HG03045 (cell line): ENCODE results near the gene MGAT3.
"Not testable (repeated sequence)": the region's sequence is repeated elsewhere in the genome, so short reads cannot be mapped to it uniquely, and the experiment has no call there.

ENCODE experiments used
- ATAC-seq: cut with Tn5 transposase; IDR thresholded peaks from one replicate; pipeline ENCODE4 v1.9.1; 2021; ENCODE audit warnings: mild to moderate bottlenecking, moderate library complexity; ENCODE audit not compliant: unreplicated experiment

Gene MGAT3

DNA sequence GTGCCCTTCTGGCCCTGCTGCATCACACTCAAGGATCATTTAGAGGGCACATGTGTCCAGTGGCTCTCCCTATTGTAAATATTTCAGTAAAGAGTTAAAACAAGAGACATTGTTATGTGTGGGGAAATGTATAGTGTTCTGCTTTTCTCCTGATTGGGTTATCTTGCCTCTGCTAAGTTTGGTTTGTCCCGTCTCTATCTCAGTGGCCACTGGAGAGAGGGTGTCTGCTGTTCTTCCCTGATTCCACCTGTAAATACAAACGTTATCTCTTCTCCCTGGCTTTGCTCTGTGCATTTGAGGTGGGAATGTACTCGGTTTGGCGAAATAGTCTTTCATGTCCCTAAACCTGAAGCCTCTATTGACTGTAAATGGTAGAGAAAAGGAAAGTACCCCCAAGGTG, 51.6 kb downstream of the MGAT3 start:
- no peak for ATAC-seq

DNA sequence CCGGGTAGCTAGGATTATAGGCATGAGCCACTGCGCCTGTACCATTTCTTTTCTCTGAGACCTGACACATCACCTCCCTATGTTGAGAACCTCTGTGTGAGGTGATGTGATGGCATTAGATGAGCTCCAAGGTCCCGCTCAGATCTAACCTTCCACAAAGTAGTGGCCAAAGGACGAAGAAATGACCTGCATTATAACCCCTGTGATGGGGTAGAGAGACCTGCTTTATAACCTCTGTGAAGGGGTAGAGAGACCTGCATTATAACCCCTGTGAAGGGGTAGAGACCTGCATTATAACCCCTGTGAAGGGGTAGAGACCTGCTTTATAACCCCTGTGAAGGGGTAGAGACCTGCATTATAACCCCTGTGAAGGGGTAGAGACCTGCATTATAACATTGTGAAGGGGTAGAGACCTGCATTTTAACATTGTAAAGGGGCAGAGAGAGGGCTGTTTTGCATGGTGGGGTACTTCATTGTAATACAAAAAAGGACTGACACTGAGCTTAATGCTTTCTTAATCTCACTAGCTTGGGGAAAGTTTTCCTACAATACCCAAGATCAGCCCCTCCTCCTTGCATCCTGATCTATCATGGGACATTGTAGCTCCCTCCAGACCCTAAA, 53.8 kb downstream of the MGAT3 start:
- no peak for ATAC-seq

DNA sequence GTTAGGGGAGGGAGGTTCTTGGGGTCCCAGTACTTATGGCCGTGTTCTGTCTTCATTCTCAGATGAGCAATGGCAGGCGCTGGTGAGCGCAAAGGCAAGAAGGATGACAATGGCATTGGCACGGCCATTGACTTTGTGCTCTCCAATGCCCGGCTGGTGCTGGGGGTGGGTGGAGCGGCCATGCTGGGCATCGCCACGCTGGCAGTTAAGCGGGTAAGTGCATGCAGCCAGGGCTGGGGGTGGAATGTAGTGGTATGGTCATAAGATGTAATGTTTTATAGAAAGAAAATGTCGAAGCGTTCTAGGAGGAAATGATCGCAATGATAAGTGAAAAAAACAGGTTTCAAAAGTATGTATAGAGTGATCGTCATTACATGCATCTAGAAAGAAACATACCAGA, 54.4 kb downstream of the MGAT3 start:
- no peak for ATAC-seq

DNA sequence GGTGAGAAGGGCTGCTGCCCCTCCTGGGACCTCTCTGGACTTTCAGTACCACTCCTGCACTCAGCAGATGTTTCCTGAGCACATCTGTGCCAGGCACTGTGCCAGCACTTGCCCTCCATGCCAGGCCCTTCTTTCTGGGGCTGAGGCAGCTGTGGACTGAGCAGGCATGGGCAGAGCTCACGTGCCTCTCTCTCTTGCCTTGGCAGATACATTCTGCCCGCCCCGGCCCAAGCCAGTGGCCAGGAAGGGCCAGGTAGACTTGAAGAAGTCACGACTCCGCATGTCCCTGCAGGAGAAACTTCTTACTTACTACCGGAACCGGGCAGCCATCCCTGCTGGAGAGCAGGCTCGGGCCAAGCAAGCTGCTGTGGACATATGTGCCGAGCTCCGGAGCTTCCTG, 55.2 kb downstream of the MGAT3 start:
- no peak for ATAC-seq

DNA sequence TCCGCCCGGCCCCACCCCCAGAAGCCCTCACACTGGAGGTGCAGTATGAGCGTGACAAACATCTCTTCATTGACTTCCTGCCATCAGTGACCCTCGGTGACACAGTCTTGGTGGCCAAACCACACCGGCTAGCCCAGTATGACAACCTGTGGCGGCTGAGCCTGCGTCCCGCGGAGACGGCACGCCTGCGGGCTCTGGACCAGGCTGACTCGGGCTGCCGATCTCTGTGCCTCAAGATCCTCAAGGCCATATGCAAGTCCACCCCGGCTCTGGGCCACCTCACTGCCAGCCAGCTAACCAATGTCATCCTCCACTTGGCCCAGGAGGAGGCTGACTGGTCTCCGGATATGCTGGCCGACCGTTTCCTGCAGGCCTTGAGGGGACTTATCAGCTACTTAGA, 57.0 kb downstream of the MGAT3 start:
- ATAC-seq, result no peak

DNA sequence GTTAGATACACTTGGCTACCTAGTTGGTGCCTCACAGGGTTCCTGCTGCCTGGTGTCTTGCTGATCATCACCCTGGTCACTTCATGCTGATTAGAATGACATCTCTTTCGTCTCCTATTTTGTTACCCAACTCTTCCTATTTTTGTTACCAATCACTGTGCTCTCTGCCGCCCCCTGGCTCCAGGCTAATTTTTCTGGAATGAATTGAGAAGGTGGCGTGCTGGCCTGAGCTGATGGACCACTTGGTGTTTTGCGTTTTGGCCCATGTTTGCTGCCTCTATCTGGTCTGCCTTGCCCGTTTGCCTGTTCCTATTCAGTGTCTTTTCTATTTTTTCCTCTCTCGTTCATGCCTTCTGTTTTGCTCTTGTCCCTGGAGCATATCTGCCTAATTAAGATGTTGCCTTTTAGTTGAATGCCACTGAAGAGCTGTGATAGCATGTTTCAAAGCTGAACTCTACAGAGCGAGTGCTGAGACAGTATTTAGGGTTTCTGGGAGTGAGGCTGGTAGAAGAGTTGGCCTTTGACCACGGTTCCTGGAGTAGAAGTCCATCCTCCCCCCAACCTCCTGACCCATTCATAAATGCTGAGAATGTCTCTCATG, 57.7 kb downstream of the MGAT3 start:
- ATAC-seq, result no peak

DNA sequence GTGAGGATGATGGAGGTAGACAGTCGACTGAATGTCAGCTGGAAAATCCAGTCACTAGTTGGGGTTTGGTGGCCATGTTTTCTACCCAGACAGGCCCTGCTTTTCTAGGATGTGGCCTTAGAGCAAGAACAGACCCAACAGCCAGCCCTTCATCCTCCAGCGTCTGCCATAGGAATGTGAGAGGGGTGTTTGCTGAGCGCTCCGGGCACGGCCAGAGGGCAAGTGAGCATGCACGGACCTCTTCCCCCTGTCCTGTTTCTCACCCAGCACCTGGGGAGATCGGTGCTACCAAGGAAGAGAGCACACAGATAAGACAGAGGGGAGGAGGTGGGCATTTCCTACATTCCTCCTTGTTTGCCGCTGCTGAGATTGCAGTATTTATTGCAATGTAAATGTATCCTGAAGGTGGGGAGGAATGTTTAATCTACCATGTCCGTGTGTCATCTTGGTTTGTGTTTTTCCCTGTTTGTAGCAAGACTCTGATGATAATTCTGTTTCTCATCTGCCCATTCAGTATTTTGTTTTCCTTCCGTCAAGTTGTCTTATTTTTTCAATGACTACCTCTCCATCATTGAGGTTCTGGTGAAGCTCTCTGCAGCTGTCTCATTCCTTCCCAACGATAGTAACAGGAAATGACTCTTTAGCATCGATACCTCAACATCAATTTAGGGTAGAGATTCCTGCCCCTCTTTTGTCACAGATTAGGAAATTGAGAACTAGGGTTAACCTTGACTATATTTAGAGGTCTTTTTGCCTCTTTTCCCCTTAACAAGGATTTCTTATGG, 58.6 kb downstream of the MGAT3 start:
- ATAC-seq, result no peak

DNA sequence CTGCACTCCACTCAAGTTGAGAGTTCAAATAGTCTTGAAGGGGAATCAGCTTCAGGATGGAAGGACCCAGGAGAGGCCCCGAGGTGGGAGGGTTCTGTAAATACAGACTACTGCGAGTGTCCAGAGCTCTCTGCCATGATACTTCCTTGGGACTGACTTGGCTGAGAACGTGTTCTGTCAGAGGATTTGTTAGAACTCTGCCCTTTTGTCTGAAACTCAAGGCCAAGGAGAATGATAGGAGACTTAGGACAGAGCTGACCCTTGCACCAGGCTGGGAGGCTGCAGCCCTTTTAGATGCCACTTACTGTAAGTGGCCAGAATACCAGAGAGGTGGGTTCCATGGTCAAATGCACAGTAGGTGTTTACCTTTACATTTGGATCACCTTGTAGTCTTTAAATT, 60.7 kb downstream of the MGAT3 start:
- no peak for ATAC-seq

DNA sequence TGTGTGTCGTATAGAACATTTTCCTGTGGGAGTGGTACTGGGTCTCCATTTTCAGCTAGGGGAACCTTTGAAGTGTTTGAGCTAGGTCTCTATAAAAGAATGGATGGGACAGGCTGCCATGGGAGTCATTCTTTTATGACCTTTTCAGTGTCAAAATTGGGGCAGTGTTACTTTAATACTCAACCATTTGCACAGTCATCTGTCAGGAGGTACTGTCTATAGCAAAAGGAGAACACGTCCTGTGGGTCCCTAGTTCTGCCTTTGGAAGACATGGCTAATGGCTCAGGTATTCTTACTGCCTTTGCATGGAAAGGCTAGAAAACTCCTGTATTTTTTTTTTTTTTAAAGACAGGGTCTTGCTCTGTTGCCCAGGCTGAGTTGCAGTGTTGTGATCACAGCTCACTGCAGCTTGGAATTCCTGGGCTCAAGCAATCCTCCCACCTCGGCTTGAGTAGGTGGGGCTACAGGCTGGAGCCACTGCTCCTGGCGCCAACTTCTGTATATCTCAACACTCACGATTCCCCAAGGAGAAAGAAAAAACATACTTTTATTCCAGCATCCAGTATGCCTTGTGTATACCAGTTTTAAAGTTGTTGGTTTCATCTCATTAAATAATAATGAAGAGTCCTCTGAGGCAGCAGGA, 61.5 kb downstream of the MGAT3 start:
- ATAC-seq, result no peak

DNA sequence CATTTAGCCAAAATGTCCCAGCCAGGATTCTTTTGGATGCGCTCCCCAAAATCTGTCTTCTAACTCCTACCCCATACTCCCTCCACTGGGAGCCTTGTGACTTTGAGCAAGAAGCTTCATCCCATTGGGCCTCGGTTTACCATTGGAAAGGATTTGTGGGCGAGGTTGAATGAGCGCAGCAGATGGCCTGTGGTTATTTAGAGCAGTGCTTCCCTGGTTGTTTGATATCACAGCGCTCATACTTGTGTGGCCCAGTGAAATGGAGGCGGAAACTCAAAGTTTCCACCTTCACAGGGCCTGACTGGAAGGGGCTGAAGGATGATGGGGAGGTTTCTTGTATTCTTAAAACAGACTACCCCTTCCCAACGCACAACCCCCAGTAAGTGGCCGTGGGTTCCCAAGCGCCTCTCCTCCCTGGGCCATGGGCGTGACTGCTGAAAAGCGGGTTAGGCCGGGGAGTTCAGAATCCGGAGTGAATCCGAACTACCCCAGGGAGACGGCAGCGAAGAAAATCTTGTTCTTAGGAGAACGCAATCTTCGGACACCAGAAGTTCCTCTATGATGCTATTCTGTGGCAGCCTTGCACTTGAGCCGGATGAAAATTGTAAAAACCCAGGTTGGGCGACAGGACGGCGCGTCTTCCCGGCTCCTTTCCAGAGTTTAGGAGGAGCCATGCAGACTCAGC, 62.3 kb downstream of the MGAT3 start:
- no peak for ATAC-seq

DNA sequence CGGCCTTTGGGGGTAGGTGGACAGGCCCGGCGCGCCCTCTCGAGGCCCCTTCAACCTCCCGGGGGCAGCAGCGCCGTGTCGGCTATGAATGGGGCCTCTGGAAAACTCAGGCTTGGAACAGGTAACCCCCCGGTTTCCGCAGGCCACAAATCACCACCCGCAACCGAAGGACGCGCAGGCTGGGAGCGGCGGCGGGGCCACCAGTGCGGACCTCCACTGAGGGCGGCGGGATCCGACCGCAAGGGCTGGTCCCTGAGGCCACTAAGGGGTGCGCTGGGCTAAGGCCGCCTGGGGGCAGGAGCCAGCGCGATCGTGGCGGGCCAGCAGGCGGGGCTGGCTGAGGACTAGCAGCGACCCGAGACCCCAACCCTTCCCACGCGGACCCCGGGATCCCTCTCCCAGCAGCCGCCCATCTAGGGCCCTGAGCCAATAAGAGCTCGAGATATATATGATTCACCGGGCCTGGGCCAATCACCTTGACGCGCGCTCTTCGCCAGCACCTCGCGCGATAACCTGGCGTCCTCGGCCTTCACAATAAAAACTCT, 62.9 kb downstream of the MGAT3 start:
- peak; percentile 71 for ATAC-seq

DNA sequence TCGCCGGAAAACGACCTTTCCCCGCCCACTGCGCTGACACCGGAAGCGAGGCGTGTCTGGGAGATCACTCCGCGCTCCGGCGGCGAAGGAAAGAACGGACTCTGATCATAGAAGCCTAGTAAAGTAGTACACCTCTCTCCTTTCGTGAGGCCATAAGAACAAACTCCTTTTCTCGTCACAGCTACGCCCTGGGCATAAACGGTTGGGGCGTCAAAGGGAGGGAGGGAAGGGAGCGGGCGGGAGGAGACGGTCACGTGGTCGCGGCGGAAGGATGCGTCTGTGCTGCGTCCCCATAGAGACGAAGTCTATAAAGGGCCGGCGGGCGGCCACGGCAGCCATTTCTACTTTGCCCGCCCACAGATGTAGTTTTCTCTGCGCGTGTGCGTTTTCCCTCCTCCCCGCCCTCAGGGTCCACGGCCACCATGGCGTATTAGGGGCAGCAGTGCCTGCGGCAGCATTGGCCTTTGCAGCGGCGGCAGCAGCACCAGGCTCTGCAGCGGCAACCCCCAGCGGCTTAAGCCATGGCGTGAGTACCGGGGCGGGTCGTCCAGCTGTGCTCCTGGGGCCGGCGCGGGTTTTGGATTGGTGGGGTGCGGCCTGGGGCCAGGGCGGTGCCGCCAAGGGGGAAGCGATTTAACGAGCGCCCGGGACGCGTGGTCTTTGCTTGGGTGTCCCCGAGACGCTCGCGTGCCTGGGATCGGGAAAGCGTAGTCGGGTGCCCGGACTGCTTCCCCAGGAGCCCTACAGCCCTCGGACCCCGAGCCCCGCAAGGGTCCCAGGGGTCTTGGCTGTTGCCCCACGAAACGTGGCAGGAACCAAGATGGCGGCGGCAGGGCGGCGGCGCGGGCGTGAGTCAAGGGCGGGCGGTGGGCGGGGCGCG, 63.7 kb downstream of the MGAT3 start, which contains the start of gene ATF4:
Gene ATF4, plus strand, starts transcription at position 337 of the 880 bp plus-strand sequence. CDS start 884 bp downstream, outside the sequence.
- peak; percentile 47 for ATAC-seq

DNA sequence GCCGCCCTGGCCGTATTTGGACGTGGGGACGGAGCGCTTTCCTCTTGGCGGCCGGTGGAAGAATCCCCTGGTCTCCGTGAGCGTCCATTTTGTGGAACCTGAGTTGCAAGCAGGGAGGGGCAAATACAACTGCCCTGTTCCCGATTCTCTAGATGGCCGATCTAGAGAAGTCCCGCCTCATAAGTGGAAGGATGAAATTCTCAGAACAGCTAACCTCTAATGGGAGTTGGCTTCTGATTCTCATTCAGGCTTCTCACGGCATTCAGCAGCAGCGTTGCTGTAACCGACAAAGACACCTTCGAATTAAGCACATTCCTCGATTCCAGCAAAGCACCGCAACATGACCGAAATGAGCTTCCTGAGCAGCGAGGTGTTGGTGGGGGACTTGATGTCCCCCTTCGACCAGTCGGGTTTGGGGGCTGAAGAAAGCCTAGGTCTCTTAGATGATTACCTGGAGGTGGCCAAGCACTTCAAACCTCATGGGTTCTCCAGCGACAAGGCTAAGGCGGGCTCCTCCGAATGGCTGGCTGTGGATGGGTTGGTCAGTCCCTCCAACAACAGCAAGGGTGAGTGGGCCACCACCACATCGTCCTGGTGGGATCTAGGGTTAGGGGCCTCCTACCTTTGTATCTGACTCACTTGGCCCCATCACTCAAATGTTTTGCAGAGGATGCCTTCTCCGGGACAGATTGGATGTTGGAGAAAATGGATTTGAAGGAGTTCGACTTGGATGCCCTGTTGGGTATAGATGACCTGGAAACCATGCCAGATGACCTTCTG, 64.5 kb downstream of the MGAT3 start:
- not testable (repeated sequence) for ATAC-seq

DNA sequence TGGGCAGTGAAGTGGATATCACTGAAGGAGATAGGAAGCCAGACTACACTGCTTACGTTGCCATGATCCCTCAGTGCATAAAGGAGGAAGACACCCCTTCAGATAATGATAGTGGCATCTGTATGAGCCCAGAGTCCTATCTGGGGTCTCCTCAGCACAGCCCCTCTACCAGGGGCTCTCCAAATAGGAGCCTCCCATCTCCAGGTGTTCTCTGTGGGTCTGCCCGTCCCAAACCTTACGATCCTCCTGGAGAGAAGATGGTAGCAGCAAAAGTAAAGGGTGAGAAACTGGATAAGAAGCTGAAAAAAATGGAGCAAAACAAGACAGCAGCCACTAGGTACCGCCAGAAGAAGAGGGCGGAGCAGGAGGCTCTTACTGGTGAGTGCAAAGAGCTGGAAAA, 65.3 kb downstream of the MGAT3 start:
- ATAC-seq, result not testable (repeated sequence)

DNA sequence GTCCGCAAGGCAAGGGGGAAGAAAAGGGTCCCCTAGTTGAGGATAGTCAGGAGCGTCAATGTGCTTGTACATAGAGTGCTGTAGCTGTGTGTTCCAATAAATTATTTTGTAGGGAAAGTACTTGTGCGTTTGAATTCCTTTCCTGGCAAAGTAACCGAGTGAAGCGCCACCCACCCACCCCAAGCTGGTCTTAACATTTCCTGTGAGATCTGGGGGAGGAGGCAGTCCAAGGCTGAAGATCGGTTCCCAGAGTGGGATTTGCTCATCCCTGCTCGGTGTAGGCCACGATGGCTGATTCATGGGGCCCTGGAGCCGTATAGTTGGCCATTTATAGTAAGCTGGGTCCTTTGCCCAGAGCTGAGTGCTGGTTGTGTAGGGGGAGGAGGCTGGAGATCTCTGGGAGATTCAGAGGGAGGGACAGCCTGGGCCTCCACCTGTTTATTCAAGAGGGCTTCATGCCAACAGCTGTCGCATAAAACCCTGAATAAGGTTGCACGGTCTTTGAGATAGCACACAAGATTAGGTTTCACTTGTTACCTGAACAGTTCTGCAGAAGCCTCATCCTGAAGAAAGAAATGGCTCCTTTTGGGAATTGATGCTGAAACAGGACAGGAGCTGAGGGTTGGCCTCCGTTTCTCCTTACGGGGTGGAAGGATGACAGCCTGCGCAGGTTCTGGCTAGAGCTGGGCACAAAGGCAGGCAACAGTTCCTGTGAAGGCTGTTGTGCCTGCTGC, 65.9 kb downstream of the MGAT3 start:
- ATAC-seq, result no peak

DNA sequence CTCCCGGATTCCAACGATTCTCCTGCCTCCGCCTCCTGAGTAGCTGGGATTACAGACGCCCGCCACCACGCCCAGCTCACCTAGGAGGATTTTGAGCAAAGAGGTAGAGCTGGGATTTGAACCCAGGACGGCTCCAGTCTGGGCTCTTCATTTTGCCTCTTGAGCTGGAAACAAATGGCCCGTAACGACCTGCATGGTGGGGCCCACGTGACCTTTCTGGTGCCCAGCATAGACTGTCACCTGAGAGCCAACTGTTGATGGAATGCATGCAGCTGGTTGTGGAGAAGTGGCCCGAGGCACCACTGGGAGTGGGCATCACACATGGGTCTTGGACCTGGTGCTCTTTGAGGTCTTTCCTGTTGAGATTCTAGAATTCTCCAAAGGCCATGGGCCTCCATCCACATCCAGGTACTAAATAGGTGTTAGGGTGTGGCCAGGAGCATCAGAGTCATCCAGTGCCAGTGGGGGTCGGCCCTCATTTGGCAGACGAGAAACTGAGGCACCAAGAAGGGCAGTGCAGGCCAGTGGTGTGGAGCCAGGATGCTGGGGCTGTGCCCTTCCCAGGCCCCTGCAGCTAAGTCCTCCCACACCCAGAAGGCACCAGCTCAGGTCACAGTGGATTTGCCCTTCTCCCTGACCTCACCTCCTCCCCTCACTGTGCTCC, 67.4 kb downstream of the MGAT3 start:
- ATAC-seq, result no peak

DNA sequence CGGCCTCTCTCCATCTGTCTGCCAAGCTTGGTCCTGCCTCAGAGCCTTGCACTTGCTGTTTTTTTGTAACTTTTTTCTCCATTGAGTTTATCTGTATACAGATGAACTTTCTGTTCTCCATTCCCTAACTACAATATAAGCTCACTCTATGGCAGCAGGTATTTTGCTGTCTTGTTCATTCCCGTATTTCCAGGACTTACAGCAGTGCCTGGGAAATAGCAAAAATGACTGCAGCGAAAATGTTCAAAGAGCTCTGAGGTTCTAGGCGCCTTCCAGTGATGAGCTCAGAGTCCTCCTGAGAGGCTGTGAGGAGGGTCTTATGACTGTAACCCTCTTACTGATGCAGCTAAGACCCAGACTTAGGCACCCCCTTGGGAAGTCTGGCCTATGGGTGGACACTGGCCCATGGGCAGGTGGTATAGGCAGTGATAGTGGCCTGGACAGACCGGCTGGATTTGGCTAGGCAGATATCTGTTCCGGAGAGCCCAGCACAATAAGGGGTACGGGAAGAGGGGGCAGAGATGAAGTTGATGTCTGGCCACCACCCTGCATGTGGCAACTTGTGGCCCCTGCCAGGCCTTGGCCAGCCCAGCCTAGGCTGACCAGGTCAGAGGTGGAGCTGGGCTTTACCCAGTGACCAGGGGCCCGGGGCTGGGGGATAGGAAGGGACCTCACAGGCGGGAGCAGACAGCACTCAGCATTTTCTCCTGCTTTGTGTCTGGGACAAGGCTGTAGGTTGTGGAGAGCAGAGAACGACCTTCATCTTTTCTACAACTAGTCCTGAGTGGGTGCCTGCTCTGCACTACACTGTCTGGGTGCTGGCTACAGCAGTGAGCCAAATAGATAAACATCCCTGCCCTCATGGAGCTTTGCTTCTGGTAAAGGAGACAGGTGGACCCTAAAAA, 68.2 kb downstream of the MGAT3 start:
- ATAC-seq, result no peak
